Caco-2 (cell line): ENCODE data around the gene TTC39B. TPM values are rescaled to one million over a fixed set of nuclear protein-coding genes. Genes with fewer than 3 reads are reported as not detected.

ENCODE experiments used
- BruUV-seq: library from RNA; stranded (reverse); fragments of 400-500 nt; replicated peaks from 2 replicates; lab custom pipeline; 2021; lab: Mats Ljungman, UMichigan
- CTCF ChIA-PET: fragments of 300-600 bp; sonication (Branson Sonifier 250); formaldehyde crosslinking; loops from one replicate; lab custom pipeline; 2022; ENCODE audit warnings: antibody characterized with exemption; lab: Charles Lee
- POLR2A ChIA-PET: fragments of 300-600 bp; sonication (Branson Sonifier 250); formaldehyde crosslinking; loops from one replicate; lab custom pipeline; 2022; ENCODE audit warnings: antibody characterized with exemption; lab: Charles Lee
- DNase-seq, 2 experiments: peaks; one replicate each; pipeline versions ENCODE4 v3.0.0 to v3.0.0-alpha.2; 2020 to 2022
- H3K27me3 ChIP-seq: replicated peaks from 2 replicates; pipeline ENCODE4 v1.6.0; 2011; ENCODE audit warnings: low read length; ENCODE audit not compliant: control insufficient read depth, insufficient read depth
- H3K36me3 ChIP-seq: 2 replicates; pipeline ENCODE4 v1.5.1; 2011; ENCODE audit warnings: low read length; ENCODE audit not compliant: control insufficient read depth, insufficient read depth
- H3K4me1 ChIP-seq: fragments of 250-450 bp; sonication (Bioruptor Pico); 2 replicates; pipeline ENCODE4 v1.5.1; 2020; ENCODE audit warnings: mild to moderate bottlenecking
- H3K4me3 ChIP-seq: 2 replicates; pipeline ENCODE4 v1.5.1; 2011; ENCODE audit warnings: low read depth, mild to moderate bottlenecking, control low read depth, low read length
- H3K9me3 ChIP-seq: fragments of 250-450 bp; sonication (Bioruptor Pico); 2 replicates; pipeline ENCODE4 v1.5.1; 2020; ENCODE audit warnings: mild to moderate bottlenecking, moderate library complexity
- H3K27ac Mint-ChIP-seq: one replicate; pipeline ENCODE4 v1.8.0; 2022; ENCODE audit warnings: mixed read lengths; ENCODE audit not compliant: unreplicated experiment
- H3K27me3 Mint-ChIP-seq: one replicate; pipeline ENCODE4 v1.8.0; 2022; ENCODE audit warnings: mixed read lengths; ENCODE audit not compliant: insufficient read depth, unreplicated experiment
- H3K36me3 Mint-ChIP-seq: one replicate; pipeline ENCODE4 v1.8.0; 2022; ENCODE audit warnings: mild to moderate bottlenecking, mixed read lengths; ENCODE audit not compliant: insufficient read depth, unreplicated experiment
- H3K4me1 Mint-ChIP-seq: one replicate; pipeline ENCODE4 v1.8.0; 2022; ENCODE audit warnings: low read depth, mixed read lengths; ENCODE audit not compliant: unreplicated experiment
- H3K4me3 Mint-ChIP-seq: one replicate; pipeline ENCODE4 v1.8.0; 2022; ENCODE audit warnings: mild to moderate bottlenecking, moderate library complexity, mixed read lengths; ENCODE audit not compliant: unreplicated experiment
- H3K9me3 Mint-ChIP-seq: one replicate; pipeline ENCODE4 v1.8.0; 2022; ENCODE audit warnings: mixed read lengths; ENCODE audit not compliant: unreplicated experiment
- intact Hi-C: fragments of 100-400 bp; cut with micrococcal nuclease; formaldehyde crosslinking; loops from one replicate; pipeline ENCODE4 v1.10.0; 2022; ENCODE audit not compliant: unreplicated experiment
- total RNA-seq: library from RNA; stranded (reverse); gene quantifications from 2 replicates; pipeline ENCODE4 v1.2.3, GENCODE V29; 2022
- TF ChIP-seq, protein P1 (sequence below), 2 experiments: fragments of 200-600 bp in 1 of 2; IDR thresholded peaks; 1 replicate in 1 of 2; 2 replicates in 1 of 2; pipeline versions ENCODE4 v1.5.1 to v1.8.0; 2011 to 2022; ENCODE audit warnings: antibody characterized with exemption in 1 of 2, control low read depth in 1 of 2, inconsistent platforms in 1 of 2, low read depth in 1 of 2, low read length in 1 of 2, mild to moderate bottlenecking in 1 of 2, moderate library complexity in 1 of 2; ENCODE audit not compliant: insufficient read depth in 1 of 2, severe bottlenecking in 1 of 2, unreplicated experiment in 1 of 2

TTC39B gene
- total RNA-seq, 1 experiment from 2014 or later: 6.9 TPM

DNA sequence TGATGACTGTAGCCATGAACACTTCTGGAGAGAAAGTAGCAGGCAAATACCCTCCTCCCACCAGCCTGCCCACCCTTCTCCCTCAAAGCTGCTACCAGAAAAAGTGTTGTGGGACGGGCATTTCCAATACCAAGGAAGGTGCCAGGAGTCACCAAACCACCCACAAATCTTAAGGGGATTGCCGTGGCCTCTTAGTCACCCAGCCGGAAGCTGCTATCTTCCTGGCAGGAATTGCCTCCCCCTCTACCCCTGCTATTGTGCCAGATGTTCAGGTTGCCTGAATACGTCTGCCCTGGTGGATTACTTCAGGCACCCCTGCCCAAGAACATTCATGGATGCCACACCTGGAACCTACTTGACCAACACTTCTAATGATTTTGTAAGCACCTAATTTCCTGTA is 156.1 kb downstream of the TTC39B start:
- no peak overlapping the region for H3K27ac Mint-ChIP-seq
- H3K9me3 Mint-ChIP-seq: no peaks in the 10 kb centered on the region
- TF ChIP-seq, protein P1, sequence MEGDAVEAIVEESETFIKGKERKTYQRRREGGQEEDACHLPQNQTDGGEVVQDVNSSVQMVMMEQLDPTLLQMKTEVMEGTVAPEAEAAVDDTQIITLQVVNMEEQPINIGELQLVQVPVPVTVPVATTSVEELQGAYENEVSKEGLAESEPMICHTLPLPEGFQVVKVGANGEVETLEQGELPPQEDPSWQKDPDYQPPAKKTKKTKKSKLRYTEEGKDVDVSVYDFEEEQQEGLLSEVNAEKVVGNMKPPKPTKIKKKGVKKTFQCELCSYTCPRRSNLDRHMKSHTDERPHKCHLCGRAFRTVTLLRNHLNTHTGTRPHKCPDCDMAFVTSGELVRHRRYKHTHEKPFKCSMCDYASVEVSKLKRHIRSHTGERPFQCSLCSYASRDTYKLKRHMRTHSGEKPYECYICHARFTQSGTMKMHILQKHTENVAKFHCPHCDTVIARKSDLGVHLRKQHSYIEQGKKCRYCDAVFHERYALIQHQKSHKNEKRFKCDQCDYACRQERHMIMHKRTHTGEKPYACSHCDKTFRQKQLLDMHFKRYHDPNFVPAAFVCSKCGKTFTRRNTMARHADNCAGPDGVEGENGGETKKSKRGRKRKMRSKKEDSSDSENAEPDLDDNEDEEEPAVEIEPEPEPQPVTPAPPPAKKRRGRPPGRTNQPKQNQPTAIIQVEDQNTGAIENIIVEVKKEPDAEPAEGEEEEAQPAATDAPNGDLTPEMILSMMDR (IDR thresholded peaks at IDR 0.05; ENCODE audit: insufficient read depth in 1 of 2, low read depth in 1 of 2, low read length in 1 of 2, severe bottlenecking in 1 of 2, unreplicated experiment in 1 of 2): no peak
- H3K4me3 ChIP-seq: no peak overlapping the region
- CTCF ChIA-PET: no interaction called here
- no TSS peak for BruUV-seq
- no peaks in the 10 kb centered on the region for H3K9me3 ChIP-seq
- no peak overlapping the region for H3K4me3 Mint-ChIP-seq
- no peaks in the 10 kb centered on the region for H3K4me1 ChIP-seq
- DNase-seq: no peak
- H3K4me1 Mint-ChIP-seq: no peaks in the 10 kb centered on the region
- no peaks in the 10 kb centered on the region for H3K36me3 ChIP-seq
- POLR2A ChIA-PET: no interaction called here
- intact Hi-C loops: no loop called here
- no peaks in the 10 kb centered on the region for H3K36me3 Mint-ChIP-seq
- H3K27me3 ChIP-seq: no peaks in the 10 kb centered on the region
- peaks cover 6% of the 10 kb centered on the region for H3K27me3 Mint-ChIP-seq

DNA sequence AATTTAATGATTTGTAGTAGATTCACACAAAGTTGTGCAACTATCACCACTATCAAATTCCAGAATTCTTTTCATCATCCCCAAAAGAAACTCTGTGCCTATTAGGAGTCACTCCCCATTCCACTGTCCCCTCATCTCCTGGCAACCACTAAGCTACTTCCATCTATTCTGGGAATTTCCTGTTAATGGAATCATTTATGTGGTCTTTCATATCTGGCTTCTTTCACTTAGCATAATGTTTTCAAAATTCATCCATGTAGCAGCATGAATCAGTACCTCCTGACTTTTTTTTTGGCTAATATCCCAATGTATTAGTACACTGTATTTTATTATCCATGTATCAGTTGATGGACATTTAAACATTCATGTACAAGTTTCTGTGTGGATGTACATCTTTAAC is 157.6 kb downstream of the TTC39B start:
- BruUV-seq: no TSS peak
- POLR2A ChIA-PET: no interaction called here
- no peaks in the 10 kb centered on the region for H3K36me3 Mint-ChIP-seq
- DNase-seq: no peak
- CTCF ChIA-PET: no interaction called here
- Histone ChIP-seq H3K4me3 (no peak overlapping the region), H3K36me3 (no peaks in the 10 kb centered on the region), H3K27me3 (no peaks in the 10 kb centered on the region), H3K4me1 (no peaks in the 10 kb centered on the region), H3K9me3 (no peaks in the 10 kb centered on the region)
- no peaks in the 10 kb centered on the region for H3K4me1 Mint-ChIP-seq
- peaks cover 9% of the 10 kb centered on the region for H3K27me3 Mint-ChIP-seq
- H3K9me3 Mint-ChIP-seq: no peaks in the 10 kb centered on the region
- TF ChIP-seq, protein P1 (IDR thresholded peaks at IDR 0.05; ENCODE audit: insufficient read depth in 1 of 2, low read depth in 1 of 2, low read length in 1 of 2, severe bottlenecking in 1 of 2, unreplicated experiment in 1 of 2): no peak
- no peak overlapping the region for H3K27ac Mint-ChIP-seq
- H3K4me3 Mint-ChIP-seq: no peak overlapping the region
- intact Hi-C loops: no loop called here

DNA sequence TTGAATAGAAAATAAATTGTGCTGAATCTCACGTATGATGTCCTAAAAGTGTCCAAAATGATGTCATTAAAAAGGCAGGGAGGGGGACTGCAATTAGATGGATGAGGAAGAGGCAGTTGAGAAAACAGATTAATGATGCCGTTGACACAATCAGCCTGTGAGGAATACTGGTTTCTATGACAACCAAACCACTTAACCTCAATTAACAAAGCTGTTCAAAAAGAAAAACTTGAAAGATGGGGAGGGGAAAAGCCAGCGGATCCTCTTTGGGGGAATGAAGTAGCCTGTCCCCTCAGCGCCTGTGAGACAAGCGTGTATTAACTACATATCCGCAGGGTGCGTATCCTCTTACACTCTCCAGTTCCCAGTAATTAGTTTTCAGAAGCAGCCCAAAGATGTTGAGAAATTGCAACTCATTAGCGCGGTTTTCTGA is 160.7 kb downstream of the TTC39B start:
- Histone ChIP-seq H3K9me3 (no peaks in the 10 kb centered on the region), H3K27me3 (no peaks in the 10 kb centered on the region), H3K36me3 (no peaks in the 10 kb centered on the region), H3K4me1 (no peaks in the 10 kb centered on the region), H3K4me3 (no peak overlapping the region)
- H3K36me3 Mint-ChIP-seq: no peaks in the 10 kb centered on the region
- no peak overlapping the region for H3K4me3 Mint-ChIP-seq
- no TSS peak for BruUV-seq
- DNase-seq: no peak
- intact Hi-C loops: no loop called here
- TF ChIP-seq, protein P1 (IDR thresholded peaks at IDR 0.05; ENCODE audit: insufficient read depth in 1 of 2, low read depth in 1 of 2, low read length in 1 of 2, severe bottlenecking in 1 of 2, unreplicated experiment in 1 of 2): no peak
- H3K27ac Mint-ChIP-seq: no peak overlapping the region
- ChIA-PET CTCF (no interaction called here), POLR2A (no interaction called here)
- no peaks in the 10 kb centered on the region for H3K4me1 Mint-ChIP-seq
- peaks cover 9% of the 10 kb centered on the region for H3K27me3 Mint-ChIP-seq
- no peaks in the 10 kb centered on the region for H3K9me3 Mint-ChIP-seq
